Esophagus muscularis mucosa (tissue), 4 donors: ENCODE data around the gene DPF3. TPM values are rescaled to one million over a fixed set of nuclear protein-coding genes. Genes with fewer than 3 reads are reported as not detected.

Source experiments
- DNase-seq: peaks from one replicate; pipeline ENCODE4 v3.0.0-alpha.2; 2017; ENCODE audit errors: extremely low spot score
- H3K27ac ChIP-seq, 4 donors: fragments of 200-600 bp; sonication (generic); replicated peaks in 1 of 4; 1 replicate in 3 of 4; 2 replicates in 1 of 4; pipeline ENCODE4 v1.5.1; 2016 to 2019; ENCODE audit warnings: mild to moderate bottlenecking in 1 of 4
- H3K27me3 ChIP-seq, 4 donors: fragments of 200-600 bp; sonication (generic); one replicate each; pipeline versions ENCODE4 v1.5.1 to v1.6.0; 2016 to 2019
- H3K36me3 ChIP-seq, 4 donors: fragments of 200-600 bp; sonication (generic); one replicate each; pipeline ENCODE4 v1.5.1; 2016 to 2019
- H3K4me1 ChIP-seq, 4 donors: fragments of 200-600 bp; sonication (generic); one replicate each; pipeline ENCODE4 v1.5.1; 2016 to 2019
- H3K4me3 ChIP-seq, 4 donors: fragments of 200-600 bp; sonication (generic); 1 replicate in 2 of 4; 2 replicates in 2 of 4; pipeline ENCODE4 v1.5.1; 2016 to 2019; ENCODE audit warnings: mild to moderate bottlenecking in 4 of 4, moderate library complexity in 1 of 4
- H3K9me3 ChIP-seq, 4 donors: fragments of 200-600 bp; sonication (generic); 1 replicate in 3 of 4; 2 replicates in 1 of 4; pipeline ENCODE4 v1.5.1; 2016 to 2019
- EP300 ChIP-seq: sonication (generic); formaldehyde crosslinking; IDR thresholded peaks from one replicate; pipeline ENCODE4 v1.6.1; 2017; ENCODE audit warnings: antibody characterized with exemption
- POLR2A ChIP-seq: fragments of 450-650 bp; IDR thresholded peaks from one replicate; pipeline ENCODE4 v1.6.1; 2017; ENCODE audit warnings: antibody characterized with exemption, moderate library complexity, mild to moderate bottlenecking, low read depth
- POLR2AphosphoS5 ChIP-seq, 2 donors: sonication (generic); formaldehyde crosslinking; IDR thresholded peaks; one replicate each; pipeline ENCODE4 v1.6.1; 2017; ENCODE audit warnings: antibody characterized with exemption in 2 of 2
- WGBS: methylation state at CpG from one replicate; pipeline ENCODE4 v1.1.5; 2018; 5-methylcytosine and 5-hydroxymethylcytosine counted together
- intact Hi-C: fragments of 100-400 bp; cut with DNase I; formaldehyde crosslinking; loops from one replicate; pipeline ENCODE4 v1.15.1; 2023
- total RNA-seq, 4 donors: library from RNA; depleted of rRNA; stranded (reverse); fragments of >200 nt; gene quantifications; one replicate each; pipeline versions ENCODE4 v1.1.0 to v1.2.1, GENCODE V29; 2016
- TF ChIP-seq, protein P1 (sequence below), 3 experiments: fragments of 200-600 bp in 2 of 3; fragments of 450-650 bp in 1 of 3; sonication (generic) in 2 of 3; IDR thresholded peaks; one replicate each; pipeline ENCODE4 v1.5.1; 2017 to 2019; ENCODE audit warnings: antibody characterized with exemption in 3 of 3, mild to moderate bottlenecking in 2 of 3, moderate library complexity in 1 of 3

Gene DPF3
- total RNA-seq, 4 donors from 2014 or later = 0.78 to 2.5 (median 1.7) TPM

DNA sequence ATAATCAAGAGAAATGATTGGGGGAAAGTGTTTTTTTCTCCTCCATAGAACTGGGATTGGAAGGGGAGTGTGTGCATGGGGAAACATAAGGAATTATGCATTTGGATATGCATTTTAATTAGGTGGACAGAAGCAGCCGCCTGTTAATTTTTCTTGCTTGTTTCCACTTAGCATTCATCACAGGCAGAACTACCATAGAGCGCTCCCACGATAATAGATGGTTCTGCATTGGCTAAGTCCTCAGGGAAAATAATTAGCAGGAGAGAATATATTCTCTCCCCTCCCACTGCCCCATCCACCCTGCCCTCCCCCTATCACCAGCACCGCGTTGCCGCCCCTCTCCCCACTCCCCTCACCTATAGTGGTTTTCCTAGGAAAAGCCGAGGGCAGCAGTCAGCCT, 11.4 kb downstream of the DPF3 start:
- no peak overlapping the region for H3K27ac ChIP-seq
- H3K9me3 ChIP-seq = no peaks in the 10 kb centered on the region
- DNase-seq = no peak
- H3K4me3 ChIP-seq = no peak overlapping the region
- no peaks in the 10 kb centered on the region for H3K27me3 ChIP-seq
- intact Hi-C loops = no loop called here
- H3K36me3 ChIP-seq = no peaks in the 10 kb centered on the region
- peaks cover 0 to 6% (median 0%) of the 10 kb centered on the region in 4 donors for H3K4me1 ChIP-seq
- TF ChIP-seq, protein P1, sequence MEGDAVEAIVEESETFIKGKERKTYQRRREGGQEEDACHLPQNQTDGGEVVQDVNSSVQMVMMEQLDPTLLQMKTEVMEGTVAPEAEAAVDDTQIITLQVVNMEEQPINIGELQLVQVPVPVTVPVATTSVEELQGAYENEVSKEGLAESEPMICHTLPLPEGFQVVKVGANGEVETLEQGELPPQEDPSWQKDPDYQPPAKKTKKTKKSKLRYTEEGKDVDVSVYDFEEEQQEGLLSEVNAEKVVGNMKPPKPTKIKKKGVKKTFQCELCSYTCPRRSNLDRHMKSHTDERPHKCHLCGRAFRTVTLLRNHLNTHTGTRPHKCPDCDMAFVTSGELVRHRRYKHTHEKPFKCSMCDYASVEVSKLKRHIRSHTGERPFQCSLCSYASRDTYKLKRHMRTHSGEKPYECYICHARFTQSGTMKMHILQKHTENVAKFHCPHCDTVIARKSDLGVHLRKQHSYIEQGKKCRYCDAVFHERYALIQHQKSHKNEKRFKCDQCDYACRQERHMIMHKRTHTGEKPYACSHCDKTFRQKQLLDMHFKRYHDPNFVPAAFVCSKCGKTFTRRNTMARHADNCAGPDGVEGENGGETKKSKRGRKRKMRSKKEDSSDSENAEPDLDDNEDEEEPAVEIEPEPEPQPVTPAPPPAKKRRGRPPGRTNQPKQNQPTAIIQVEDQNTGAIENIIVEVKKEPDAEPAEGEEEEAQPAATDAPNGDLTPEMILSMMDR (IDR thresholded peaks at IDR 0.05) = no peak
- no peak for TF ChIP-seq POLR2A
- 71% methylated on average over 7 of the region's 7 CpGs for WGBS

DNA sequence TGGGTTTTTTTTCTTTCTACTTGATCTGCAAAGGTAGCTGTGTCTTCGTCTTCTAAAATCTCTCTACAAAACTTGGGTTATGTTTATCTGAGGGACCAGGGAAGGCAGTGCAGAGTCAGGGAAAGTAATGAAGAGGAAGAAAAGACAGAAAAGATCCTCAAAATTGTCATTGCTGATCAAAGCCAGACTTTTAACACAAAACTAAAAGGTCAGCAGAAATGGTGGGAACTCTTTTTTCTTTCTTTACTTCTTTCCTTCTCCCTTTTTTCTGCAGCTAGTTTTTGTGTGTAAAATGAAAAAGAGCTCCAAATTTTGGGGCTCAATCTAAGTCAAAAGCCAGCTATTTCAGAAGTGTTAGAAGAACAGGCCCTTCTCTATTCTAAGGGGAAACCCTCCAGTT, 11.9 kb downstream of the DPF3 start:
- Histone ChIP-seq H3K4me3 (no peak overlapping the region), H3K36me3 (no peaks in the 10 kb centered on the region), H3K4me1 (peaks cover 0 to 8% (median 0%) of the 10 kb centered on the region in 4 donors), H3K27ac (no peak overlapping the region), H3K9me3 (no peaks in the 10 kb centered on the region), H3K27me3 (no peaks in the 10 kb centered on the region)
- TF ChIP-seq EP300 (no peak), POLR2AphosphoS5 (IDR thresholded peaks at IDR 0.05) (no peak), POLR2A (no peak)
- TF ChIP-seq, protein P1 (IDR thresholded peaks at IDR 0.05) = no peak
- intact Hi-C loops = no loop called here
- no peak for DNase-seq
- WGBS = 81% methylated on average over 1 of the region's 1 CpG

GRCh38 chr14:72881543-72881942, 12.4 kb downstream of the DPF3 start:
- no peak for DNase-seq
- TF ChIP-seq POLR2AphosphoS5 (IDR thresholded peaks at IDR 0.05) = no peak
- no peak for TF ChIP-seq EP300
- TF ChIP-seq POLR2A = no peak
- TF ChIP-seq, protein P1 (IDR thresholded peaks at IDR 0.05) = no peak
- H3K9me3 ChIP-seq = no peaks in the 10 kb centered on the region
- no peak overlapping the region for H3K27ac ChIP-seq
- no peak overlapping the region for H3K4me3 ChIP-seq
- WGBS = 76% methylated on average over 2 of the region's 2 CpGs
- H3K4me1 ChIP-seq = peaks cover 0 to 13% (median 0%) of the 10 kb centered on the region in 4 donors
- H3K36me3 ChIP-seq = no peaks in the 10 kb centered on the region
- intact Hi-C loops = no loop called here
- no peaks in the 10 kb centered on the region for H3K27me3 ChIP-seq

- Histone ChIP-seq H3K4me3 (no peak overlapping the region), H3K27ac (no peak overlapping the region), H3K9me3 (no peaks in the 10 kb centered on the region), H3K4me1 (peaks cover 0 to 14% (median 0%) of the 10 kb centered on the region in 4 donors), H3K36me3 (no peaks in the 10 kb centered on the region), H3K27me3 (no peaks in the 10 kb centered on the region)
- intact Hi-C loops = no loop called here
- no peak for DNase-seq
- 63% methylated on average over 2 of the region's 2 CpGs for WGBS
- TF ChIP-seq POLR2AphosphoS5 (IDR thresholded peaks at IDR 0.05) = no peak
- TF ChIP-seq POLR2A = no peak
- TF ChIP-seq EP300 = no peak
- TF ChIP-seq, protein P1 (IDR thresholded peaks at IDR 0.05) = no peak
Observed at GRCh38 chr14:72880820-72881219, 13.1 kb downstream of the DPF3 start.

GRCh38 chr14:72880164-72880563, 13.7 kb downstream of the DPF3 start:
- intact Hi-C loops = no loop called here
- 77% methylated on average over 2 of the region's 2 CpGs for WGBS

More at GRCh38 chr14:72880164-72880563, 13.7 kb downstream of the DPF3 start:
- DNase-seq = no peak
- Histone ChIP-seq H3K36me3 (no peaks in the 10 kb centered on the region), H3K4me3 (no peak overlapping the region), H3K4me1 (peaks cover 0 to 14% (median 0%) of the 10 kb centered on the region in 4 donors), H3K27ac (no peak overlapping the region), H3K9me3 (no peaks in the 10 kb centered on the region), H3K27me3 (no peaks in the 10 kb centered on the region)
- TF ChIP-seq EP300 (no peak), POLR2AphosphoS5 (IDR thresholded peaks at IDR 0.05) (no peak), POLR2A (no peak)
- TF ChIP-seq, protein P1 (IDR thresholded peaks at IDR 0.05) = no peak
